Neural progenitor cell (in vitro differentiated cells): Measurements from ENCODE around the gene BEND4. TPM values are rescaled to one million over a fixed set of nuclear protein-coding genes. Genes with fewer than 3 reads are reported as not detected.

Source experiments
- DNase-seq: peaks from one replicate; pipeline ENCODE4 v3.0.0-alpha.2; 2016; ENCODE audit warnings: low spot score
- H2AFZ ChIP-seq: fragments of 200-600 bp; sonication (generic); replicated peaks from 2 replicates; pipeline ENCODE4 v1.6.1; 2016; ENCODE audit warnings: antibody characterized with exemption
- H3F3A ChIP-seq: fragments of 200-600 bp; sonication (generic); 2 replicates; pipeline ENCODE4 v1.6.1; 2016; ENCODE audit warnings: antibody characterized with exemption, low read depth
- H3K27ac ChIP-seq: fragments of 200-600 bp; sonication (generic); 2 replicates; pipeline ENCODE4 v1.5.1; 2016; ENCODE audit warnings: mild to moderate bottlenecking
- H3K27me3 ChIP-seq: fragments of 200-600 bp; sonication (generic); 2 replicates; pipeline ENCODE4 v1.6.1; 2016; ENCODE audit warnings: mild to moderate bottlenecking, moderate library complexity
- H3K36me3 ChIP-seq: fragments of 200-600 bp; sonication (generic); 2 replicates; pipeline ENCODE4 v1.5.1; 2016
- H3K4me1 ChIP-seq: fragments of 200-600 bp; sonication (generic); 2 replicates; pipeline ENCODE4 v1.6.1; 2016; ENCODE audit warnings: mixed run types
- H3K4me2 ChIP-seq: fragments of 200-600 bp; sonication (generic); 2 replicates; pipeline ENCODE4 v1.6.1; 2016
- H3K4me3 ChIP-seq: fragments of 200-600 bp; sonication (generic); 2 replicates; pipeline ENCODE4 v1.5.1; 2016
- H3K79me2 ChIP-seq: fragments of 200-600 bp; sonication (generic); 2 replicates; pipeline ENCODE4 v1.6.1; 2016; ENCODE audit warnings: low read depth
- H3K9ac ChIP-seq: fragments of 200-600 bp; sonication (generic); 2 replicates; pipeline ENCODE4 v1.6.1; 2016
- H3K9me3 ChIP-seq: fragments of 200-600 bp; sonication (generic); 2 replicates; pipeline ENCODE4 v1.5.1; 2016; ENCODE audit warnings: low read depth
- H4K20me1 ChIP-seq: fragments of 200-600 bp; sonication (generic); 2 replicates; pipeline ENCODE4 v1.6.1; 2016; ENCODE audit warnings: low read depth
- H3K27ac Mint-ChIP-seq: 3 replicates; pipeline ENCODE4 v1.8.0; 2021; ENCODE audit warnings: mixed read lengths
- H3K27me3 Mint-ChIP-seq: 2 replicates; pipeline ENCODE4 v1.8.0; 2022; ENCODE audit warnings: low read depth, mild to moderate bottlenecking, inconsistent platforms, moderate library complexity, mixed read lengths; ENCODE audit not compliant: insufficient read depth
- H3K36me3 Mint-ChIP-seq: 3 replicates; pipeline ENCODE4 v1.8.0; 2021; ENCODE audit warnings: mixed read lengths
- H3K4me1 Mint-ChIP-seq: 3 replicates; pipeline ENCODE4 v1.8.0; 2021; ENCODE audit warnings: mixed read lengths
- H3K4me3 Mint-ChIP-seq: 3 replicates; pipeline ENCODE4 v1.8.0; 2021; ENCODE audit warnings: mild to moderate bottlenecking, moderate library complexity, mixed read lengths
- H3K9me3 Mint-ChIP-seq: 3 replicates; pipeline ENCODE4 v1.8.0; 2020; ENCODE audit warnings: mixed read lengths
- CTCF ChIP-seq: fragments of 200-600 bp; sonication (generic); IDR thresholded peaks from 2 replicates; pipeline ENCODE4 v1.5.1; 2017; ENCODE audit warnings: antibody characterized with exemption, mild to moderate bottlenecking
- EZH2 ChIP-seq: fragments of 200-600 bp; sonication (generic); IDR thresholded peaks from 2 replicates; pipeline ENCODE4 v1.6.1; 2017; ENCODE audit warnings: antibody characterized with exemption, mild to moderate bottlenecking, moderate library complexity
- EZH2phosphoT487 ChIP-seq: fragments of 200-600 bp; sonication (generic); IDR thresholded peaks from 2 replicates; pipeline ENCODE4 v1.6.1; 2017; ENCODE audit warnings: antibody characterized with exemption
- total RNA-seq: library from RNA; depleted of rRNA; stranded (reverse); fragments of >200 nt; gene quantifications from 2 replicates; pipeline ENCODE4 v1.2.3, GENCODE V29; 2015; ENCODE audit warnings: low replicate concordance

Gene BEND4
- 9.6 and 9.7 TPM in 2 replicates for total RNA-seq

DNA sequence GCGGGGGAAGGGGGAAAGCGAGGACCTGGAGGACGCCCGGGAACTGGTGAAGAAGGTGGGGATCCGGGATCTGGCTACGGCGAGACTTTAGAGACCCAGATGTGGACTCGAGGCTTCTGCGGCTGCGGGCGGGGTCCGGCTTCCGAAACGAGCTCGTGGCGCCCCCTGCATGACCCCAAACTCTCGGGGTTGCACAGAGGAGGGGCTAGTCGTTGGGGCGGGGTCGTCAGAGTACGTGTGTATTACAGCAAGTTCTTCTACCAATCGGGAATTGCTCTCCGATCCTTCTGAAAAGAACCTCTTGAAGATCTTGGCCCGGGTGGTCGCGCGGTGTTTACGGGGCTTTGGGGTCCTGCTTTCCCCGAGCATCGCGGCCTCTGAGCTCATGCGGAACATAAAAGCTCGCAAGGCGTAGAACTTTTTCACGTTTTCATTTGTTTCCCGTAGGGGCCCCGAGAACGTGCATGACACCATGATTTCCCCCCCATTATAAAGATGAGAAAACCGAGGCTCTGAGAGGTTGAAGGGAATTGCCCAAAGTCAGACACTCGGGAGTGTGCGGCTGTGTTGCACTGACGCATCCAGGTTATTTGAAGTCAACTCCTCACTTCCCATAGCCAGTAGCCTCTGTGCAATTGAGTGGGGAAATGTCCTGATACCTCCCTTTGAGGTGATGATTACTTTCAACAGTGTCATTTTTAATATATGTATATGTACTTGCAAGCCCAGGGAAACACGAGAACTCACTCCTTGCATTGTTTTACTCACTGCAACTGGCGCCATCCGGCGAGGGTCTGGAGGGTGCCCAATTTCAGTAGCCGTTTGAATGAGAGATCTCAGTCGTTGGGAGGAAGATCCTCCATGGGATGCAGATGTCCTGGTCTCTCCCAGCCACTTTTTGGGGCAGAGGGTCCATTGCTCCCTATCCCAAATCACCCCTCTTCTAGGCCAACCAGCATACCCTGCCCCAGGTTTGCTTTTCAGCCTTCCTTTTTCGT lies at the start of gene BEND4:
BEND4 (minus strand) TSS at position 149 of the 998 bp plus-strand sequence. CDS start 512 bp downstream, outside the sequence.
- TF ChIP-seq EZH2phosphoT487 (no peak), CTCF (peak; percentile 31)
- Histone ChIP-seq H3K27ac (no peak within 1 kb of the TSS), H3K4me3 (peak within 1 kb of the TSS; percentile 68), H3F3A (no peaks in the 10 kb centered on the region), H4K20me1 (peaks cover 17% of the 10 kb centered on the region), H3K36me3 (no peaks in the 10 kb centered on the region), H3K27me3 (peaks cover 59% of the 10 kb centered on the region), H3K79me2 (peaks cover 17% of the 10 kb centered on the region), H3K9me3 (no peaks in the 10 kb centered on the region), H3K9ac (no peak within 1 kb of the TSS), H2AFZ (peak within 1 kb of the TSS; percentile 95), H3K4me2 (peak within 1 kb of the TSS; percentile 82), H3K4me1 (peaks cover 6% of the 10 kb centered on the region)
- H3K9me3 Mint-ChIP-seq, result peaks cover 2% of the 10 kb centered on the region
- peaks cover 3% of the 10 kb centered on the region for H3K4me1 Mint-ChIP-seq
- no peak within 1 kb of the TSS for H3K27ac Mint-ChIP-seq
- H3K36me3 Mint-ChIP-seq, result no peaks in the 10 kb centered on the region
- peak within 1 kb of the TSS; percentile 92 for H3K4me3 Mint-ChIP-seq
- peaks cover 50% of the 10 kb centered on the region for H3K27me3 Mint-ChIP-seq
- DNase-seq, result peak; percentile 16

- no peaks in the 10 kb centered on the region for H3F3A ChIP-seq
- no peak overlapping the region for H3K4me2 ChIP-seq
- no peaks in the 10 kb centered on the region for H3K36me3 ChIP-seq
- no peaks in the 10 kb centered on the region for H3K79me2 ChIP-seq
- TF ChIP-seq CTCF (no peak), EZH2phosphoT487 (no peak), EZH2 (no peak)
- no peak for DNase-seq
- peaks cover 4% of the 10 kb centered on the region for H3K4me1 ChIP-seq
- H3K9ac ChIP-seq, result no peak overlapping the region
- no peak overlapping the region for H3K4me3 ChIP-seq
- no peaks in the 10 kb centered on the region for H3K36me3 Mint-ChIP-seq
- no peaks in the 10 kb centered on the region for H3K27me3 Mint-ChIP-seq
- peaks cover 4% of the 10 kb centered on the region for H3K9me3 Mint-ChIP-seq
- H2AFZ ChIP-seq, result no peak overlapping the region
- H3K4me3 Mint-ChIP-seq, result no peak overlapping the region
- no peaks in the 10 kb centered on the region for H4K20me1 ChIP-seq
- no peaks in the 10 kb centered on the region for H3K4me1 Mint-ChIP-seq
- H3K9me3 ChIP-seq, result no peaks in the 10 kb centered on the region
- no peaks in the 10 kb centered on the region for H3K27me3 ChIP-seq
- no peak overlapping the region for H3K27ac Mint-ChIP-seq
- no peak overlapping the region for H3K27ac ChIP-seq
These were observed 44.9 kb upstream of the BEND4 start for GRCh38 chr4:42197341-42197740.

DNA sequence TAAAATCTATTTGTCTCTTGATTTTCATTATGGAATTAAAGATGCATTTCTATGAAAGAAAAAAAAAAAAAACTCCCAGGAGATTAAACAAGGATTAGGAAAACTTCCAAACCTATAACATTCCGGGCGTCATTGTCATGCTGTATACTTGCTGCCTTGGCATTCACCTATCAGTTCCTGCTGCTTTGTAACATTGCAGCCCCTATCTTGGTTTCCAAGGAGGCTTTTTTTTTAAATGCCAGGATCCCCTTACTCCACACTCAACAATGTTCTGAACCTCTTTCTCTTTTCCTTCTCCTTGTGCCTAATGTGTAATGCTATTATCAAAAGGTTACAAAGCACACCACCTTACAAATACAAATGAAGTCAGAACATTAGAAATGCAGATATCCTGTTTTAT lies 20.5 kb upstream of the BEND4 start:
- H3K9ac ChIP-seq, result no peak overlapping the region
- H3K27ac ChIP-seq, result no peak overlapping the region
- H3K27me3 Mint-ChIP-seq, result peaks cover 6% of the 10 kb centered on the region
- peaks cover 7% of the 10 kb centered on the region for H3K4me1 ChIP-seq
- H3F3A ChIP-seq, result no peaks in the 10 kb centered on the region
- TF ChIP-seq EZH2, result no peak
- no peak for TF ChIP-seq EZH2phosphoT487
- no peak for TF ChIP-seq CTCF
- H3K4me3 Mint-ChIP-seq, result no peak overlapping the region
- H3K9me3 ChIP-seq, result no peaks in the 10 kb centered on the region
- peaks cover 12% of the 10 kb centered on the region for H3K4me1 Mint-ChIP-seq
- H2AFZ ChIP-seq, result no peak overlapping the region
- no peaks in the 10 kb centered on the region for H3K36me3 Mint-ChIP-seq
- no peaks in the 10 kb centered on the region for H3K36me3 ChIP-seq
- H3K79me2 ChIP-seq, result no peaks in the 10 kb centered on the region
- no peaks in the 10 kb centered on the region for H3K27me3 ChIP-seq
- no peak for DNase-seq
- H4K20me1 ChIP-seq, result no peaks in the 10 kb centered on the region
- no peak overlapping the region for H3K4me2 ChIP-seq
- no peak overlapping the region for H3K4me3 ChIP-seq
- no peak overlapping the region for H3K27ac Mint-ChIP-seq
- H3K9me3 Mint-ChIP-seq, result peaks cover 6% of the 10 kb centered on the region
